H1 (cell line): Measurements from ENCODE around the gene ZFAND2B.

Source experiments
- EZH2 ChIP-seq: fragments of 200-600 bp; sonication (generic); IDR thresholded peaks from 2 replicates; pipeline ENCODE4 v1.7.1; 2012; ENCODE audit warnings: low read depth, mild to moderate bottlenecking, moderate library complexity, low read length, inconsistent platforms; ENCODE audit not compliant: severe bottlenecking
- NRF1 ChIP-seq: IDR thresholded peaks from 2 replicates; pipeline ENCODE4 v1.6.1; 2011; ENCODE audit warnings: mild to moderate bottlenecking, low read depth, low read length, improper control_type of control experiment
- RBBP5 ChIP-seq: IDR thresholded peaks from 2 replicates; pipeline ENCODE4 v1.7.1; 2012; ENCODE audit warnings: low read depth, mild to moderate bottlenecking, inconsistent platforms, low read length, moderate library complexity, borderline replicate concordance
- RNF2 ChIP-seq: fragments of 200-900, 300-1000 bp; sonication (generic); IDR thresholded peaks from 2 replicates; pipeline ENCODE4 v1.7.1; 2016; ENCODE audit warnings: borderline replicate concordance, low read depth, mild to moderate bottlenecking, antibody characterized with exemption, low read length; ENCODE audit not compliant: poor library complexity, severe bottlenecking; ENCODE audit errors: missing control alignments
- SIN3A ChIP-seq, 2 experiments: IDR thresholded peaks in 1 of 2; conservative IDR thresholded peaks in 1 of 2; 2 replicates each; pipeline ENCODE4 v1.6.1; 2011 to 2012; ENCODE audit warnings: low read length in 2 of 2, improper control_type of control experiment in 1 of 2, low read depth in 1 of 2, mild to moderate bottlenecking in 1 of 2
- SP1 ChIP-seq: IDR thresholded peaks from 2 replicates; pipeline ENCODE4 v1.6.1; 2011; ENCODE audit warnings: low read depth, low read length
- SP4 ChIP-seq: IDR thresholded peaks from 2 replicates; pipeline ENCODE4 v1.6.1; 2012; ENCODE audit warnings: low read length, inconsistent platforms
- YY1 ChIP-seq: IDR thresholded peaks from 2 replicates; pipeline ENCODE4 v1.6.1; 2011; ENCODE audit warnings: low read depth, mild to moderate bottlenecking, low read length
- TF ChIP-seq, protein P1 (sequence below), 3 experiments: IDR thresholded peaks; 1 replicate in 2 of 3; 2 replicates in 1 of 3; pipeline versions ENCODE4 v1.5.1 to v1.6.1; 2011; ENCODE audit warnings: low read length in 3 of 3, mild to moderate bottlenecking in 3 of 3, inconsistent platforms in 2 of 3, low read depth in 1 of 3, moderate library complexity in 1 of 3; ENCODE audit not compliant: insufficient read depth in 1 of 3; ENCODE audit errors: control extremely low read depth in 1 of 3
- TF ChIP-seq, protein P2 (sequence below): IDR thresholded peaks from 2 replicates; pipeline ENCODE4 v1.6.1; 2011; ENCODE audit warnings: low read depth, mild to moderate bottlenecking, low read length; ENCODE audit not compliant: insufficient read depth

DNA sequence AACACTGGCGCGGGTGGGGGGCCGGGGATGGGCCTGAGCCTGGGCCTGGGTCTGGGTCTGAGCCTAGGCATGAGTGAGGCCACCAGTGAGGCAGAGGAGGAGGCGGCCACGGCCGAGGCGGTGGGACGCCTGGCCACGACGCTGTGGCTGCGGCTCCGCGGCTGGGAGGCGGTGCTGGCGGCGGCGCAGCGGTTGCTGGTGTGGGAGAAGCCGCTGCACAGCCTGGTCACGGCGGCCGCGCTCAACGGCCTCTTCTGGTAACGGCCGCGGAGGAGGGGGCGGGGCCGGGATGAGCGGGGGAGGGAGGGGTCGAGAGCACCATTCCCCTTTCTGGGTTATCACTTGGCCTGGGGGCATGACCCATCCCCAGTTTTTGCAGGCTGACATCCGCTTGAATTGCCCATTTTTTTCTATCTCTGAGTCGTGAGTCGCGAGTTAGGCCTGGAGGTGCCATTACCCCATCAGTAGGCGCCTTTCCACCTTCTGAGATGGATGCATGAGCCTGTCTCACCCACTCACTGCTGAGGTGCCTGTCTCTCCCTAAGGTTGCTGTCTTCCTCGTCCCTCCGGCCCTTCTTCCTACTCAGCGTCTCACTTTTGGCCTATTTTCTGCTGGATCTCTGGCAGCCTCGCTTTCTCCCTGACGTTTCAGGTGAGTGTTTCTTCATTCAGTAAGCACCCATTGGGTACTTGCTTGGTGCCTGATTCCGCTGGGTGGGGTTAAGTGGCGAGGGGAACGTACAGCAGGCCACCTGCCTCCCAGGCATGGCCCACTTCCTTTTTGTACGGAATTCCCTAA, 28.0 kb upstream of the ZFAND2B start:
- no peak for TF ChIP-seq RBBP5
- TF ChIP-seq SIN3A (conservative IDR thresholded peaks at IDR 0.05 in 1 of 2, IDR thresholded peaks at IDR 0.05 in 1 of 2; ENCODE audit: low read depth in 1 of 2, low read length in 2 of 2) = no peak; a peak in 1 of 4 replicates
- TF ChIP-seq, protein P1, sequence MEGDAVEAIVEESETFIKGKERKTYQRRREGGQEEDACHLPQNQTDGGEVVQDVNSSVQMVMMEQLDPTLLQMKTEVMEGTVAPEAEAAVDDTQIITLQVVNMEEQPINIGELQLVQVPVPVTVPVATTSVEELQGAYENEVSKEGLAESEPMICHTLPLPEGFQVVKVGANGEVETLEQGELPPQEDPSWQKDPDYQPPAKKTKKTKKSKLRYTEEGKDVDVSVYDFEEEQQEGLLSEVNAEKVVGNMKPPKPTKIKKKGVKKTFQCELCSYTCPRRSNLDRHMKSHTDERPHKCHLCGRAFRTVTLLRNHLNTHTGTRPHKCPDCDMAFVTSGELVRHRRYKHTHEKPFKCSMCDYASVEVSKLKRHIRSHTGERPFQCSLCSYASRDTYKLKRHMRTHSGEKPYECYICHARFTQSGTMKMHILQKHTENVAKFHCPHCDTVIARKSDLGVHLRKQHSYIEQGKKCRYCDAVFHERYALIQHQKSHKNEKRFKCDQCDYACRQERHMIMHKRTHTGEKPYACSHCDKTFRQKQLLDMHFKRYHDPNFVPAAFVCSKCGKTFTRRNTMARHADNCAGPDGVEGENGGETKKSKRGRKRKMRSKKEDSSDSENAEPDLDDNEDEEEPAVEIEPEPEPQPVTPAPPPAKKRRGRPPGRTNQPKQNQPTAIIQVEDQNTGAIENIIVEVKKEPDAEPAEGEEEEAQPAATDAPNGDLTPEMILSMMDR (IDR thresholded peaks at IDR 0.05; ENCODE audit: control extremely low read depth in 1 of 3, insufficient read depth in 1 of 3, low read depth in 1 of 3, low read length in 3 of 3) = no peak
- no peak for TF ChIP-seq SP4
- no peak for TF ChIP-seq RNF2
- no peak for TF ChIP-seq SP1
- TF ChIP-seq, protein P2, sequence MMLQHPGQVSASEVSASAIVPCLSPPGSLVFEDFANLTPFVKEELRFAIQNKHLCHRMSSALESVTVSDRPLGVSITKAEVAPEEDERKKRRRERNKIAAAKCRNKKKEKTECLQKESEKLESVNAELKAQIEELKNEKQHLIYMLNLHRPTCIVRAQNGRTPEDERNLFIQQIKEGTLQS = no peak
- no peak for TF ChIP-seq NRF1
- no peak for TF ChIP-seq EZH2
- no peak for TF ChIP-seq YY1
